Stimulated activated CD8-positive, alpha-beta memory T cell treated with anti-CD3 and anti-CD28 coated beads, Interleukin-2, amount 100 ng/mL, for 48 hours (primary cell): Measurements from ENCODE around the gene PTGIS.
A peak's percentile ranks its signal among the peaks of the same experiment; 100 is the strongest.

Experiments used
- DNase-seq, 2 donors: peaks; one replicate each; pipeline ENCODE4 v3.0.0-alpha.2; 2020; ENCODE audit warnings: low read depth in 2 of 2

The PTGIS gene

DNA sequence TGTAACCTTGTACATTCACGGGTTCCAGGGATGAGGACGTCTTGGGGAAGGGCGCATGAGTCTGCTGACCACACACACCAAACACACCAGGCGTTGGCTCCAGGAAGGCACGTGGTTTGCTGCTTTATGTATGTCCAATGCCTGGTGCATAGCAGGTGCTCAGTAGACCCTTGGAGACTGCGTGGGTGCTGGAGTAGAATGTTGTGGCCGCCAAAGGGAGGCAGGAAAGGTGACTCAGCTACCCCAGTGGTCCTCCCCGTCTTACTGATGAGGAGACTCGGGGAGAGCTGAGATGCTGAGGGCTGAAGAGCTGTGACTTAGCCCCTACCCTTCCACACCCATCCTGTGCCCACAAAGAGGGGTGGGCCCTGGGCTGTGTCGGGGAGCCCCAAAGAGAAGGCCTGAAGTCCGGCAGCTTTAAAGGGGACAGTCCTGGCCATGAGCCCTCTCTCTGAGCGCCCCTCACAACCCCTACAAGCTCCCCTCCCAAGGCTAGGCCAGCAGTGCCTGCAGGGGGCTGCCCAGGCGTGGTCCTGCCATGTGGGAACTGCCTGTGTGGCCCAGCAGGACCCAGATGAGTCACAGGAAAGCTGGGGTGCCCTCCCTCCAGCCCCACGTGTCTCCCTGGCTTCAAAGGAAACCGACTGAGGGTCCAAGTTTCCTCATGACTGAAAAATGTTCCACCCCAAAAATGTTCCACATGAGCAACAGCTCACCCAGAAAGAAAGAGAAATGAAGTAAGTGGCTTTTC is 28.0 kb upstream of the PTGIS start:
- DNase-seq = peak; percentile 65 to 83

DNA sequence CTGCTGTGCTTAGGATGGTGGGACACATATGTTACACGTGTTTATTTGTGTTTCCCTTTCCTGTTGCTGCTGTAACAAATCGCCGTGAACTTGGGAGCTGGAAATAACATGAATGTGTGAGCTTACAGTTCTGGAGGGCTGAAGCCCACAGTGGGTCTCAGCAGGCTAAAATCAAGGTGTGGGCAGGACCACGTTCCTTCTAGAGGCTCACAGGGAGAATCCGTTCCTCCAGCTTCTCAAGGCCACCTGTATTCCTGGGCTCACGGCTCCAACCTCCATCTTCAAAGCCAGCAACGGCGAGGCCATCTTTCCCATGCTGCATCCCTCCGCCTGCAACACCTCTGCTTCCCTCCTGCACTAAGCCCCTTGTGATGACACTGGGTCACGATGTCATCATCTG is 27.4 kb upstream of the PTGIS start:
- no peak for DNase-seq

DNA sequence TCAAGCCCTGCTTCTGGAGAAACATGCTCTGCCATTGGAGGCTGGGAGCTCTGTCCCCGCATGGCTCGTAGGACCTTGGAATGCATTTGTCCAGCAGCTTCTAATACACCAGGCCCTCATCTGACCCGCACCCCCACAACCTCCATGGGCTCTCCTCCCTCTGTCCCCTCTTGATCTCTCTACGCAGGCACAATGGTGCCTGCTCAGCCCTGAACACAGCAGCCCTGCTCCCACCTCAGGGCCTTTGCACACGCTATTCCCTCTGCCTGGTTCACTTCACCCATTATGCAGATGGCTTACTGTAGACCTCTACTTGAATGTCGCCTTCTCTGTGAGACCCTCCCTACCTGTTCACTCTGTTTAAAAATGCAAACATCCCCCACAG is 27.0 kb upstream of the PTGIS start:
- no peak for DNase-seq

DNA sequence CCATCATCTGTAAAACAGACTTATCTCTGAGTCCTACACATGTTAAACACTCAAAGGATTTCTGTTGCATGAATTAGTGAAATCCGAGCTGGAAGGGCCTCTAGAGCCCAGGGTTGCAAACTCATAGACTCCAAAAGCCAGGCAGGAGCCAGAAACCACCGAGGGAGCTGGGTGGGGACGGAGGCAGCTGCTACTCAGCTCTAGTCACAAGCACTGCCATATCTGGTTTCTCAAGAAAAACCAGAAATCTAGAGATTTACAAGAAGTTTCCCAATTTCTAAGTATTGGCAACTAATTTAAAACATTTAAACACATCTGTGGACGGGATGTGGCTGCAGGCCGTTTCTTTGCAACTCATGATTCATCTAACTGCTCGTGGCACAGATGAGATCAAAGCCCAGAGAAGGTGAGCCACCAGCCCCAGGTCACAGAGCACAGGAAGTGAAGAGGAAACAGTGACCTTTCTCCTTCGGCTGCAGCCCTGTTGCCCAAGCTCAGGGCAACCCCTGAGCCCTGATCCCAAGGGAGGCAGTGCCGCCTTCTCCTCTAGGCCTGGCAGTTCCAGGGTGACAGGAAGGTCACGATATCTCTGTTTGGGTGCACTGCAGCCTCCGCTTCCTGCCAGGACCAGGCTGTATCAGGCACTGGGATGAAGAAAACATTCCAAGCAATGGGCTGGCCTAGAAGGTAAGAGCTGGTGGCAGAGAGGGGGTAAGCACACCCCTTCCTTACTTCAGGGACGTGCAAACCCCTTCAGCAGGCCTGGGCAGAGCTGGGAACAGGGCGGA is 26.4 kb upstream of the PTGIS start:
- peak; percentile 49 to 73 for DNase-seq

DNA sequence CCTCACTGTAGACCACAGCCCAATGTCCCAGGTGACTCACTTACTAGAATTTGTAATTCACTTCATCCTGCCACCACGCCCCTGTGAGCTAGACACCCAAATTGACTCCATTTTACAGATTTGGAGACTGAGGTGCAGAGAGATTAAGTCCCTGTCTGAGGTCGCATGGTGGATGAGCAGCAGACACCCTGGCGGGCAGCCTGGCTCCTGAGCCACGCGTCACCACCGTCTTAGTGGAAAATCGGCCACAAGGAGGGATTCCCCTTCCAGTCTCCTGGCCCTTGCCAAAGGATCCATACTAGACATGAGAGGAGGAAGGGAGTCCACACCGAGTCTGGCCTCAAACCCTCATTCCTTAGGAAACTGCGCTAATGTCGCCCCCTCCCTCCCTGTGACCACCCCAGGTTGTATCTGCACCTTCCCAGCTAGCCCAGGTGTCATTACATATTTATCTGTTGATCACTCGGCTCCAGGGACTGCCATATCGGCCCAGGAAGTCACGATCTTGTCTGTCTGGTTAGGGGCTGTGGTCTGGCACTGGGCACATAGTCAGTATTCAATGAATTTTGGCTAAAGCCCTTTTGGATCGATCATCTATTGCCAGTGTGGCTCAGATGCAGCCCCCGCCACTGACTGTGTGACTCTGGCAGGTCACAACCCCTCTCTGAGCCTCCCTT is 25.7 kb upstream of the PTGIS start:
- DNase-seq = no peak

DNA sequence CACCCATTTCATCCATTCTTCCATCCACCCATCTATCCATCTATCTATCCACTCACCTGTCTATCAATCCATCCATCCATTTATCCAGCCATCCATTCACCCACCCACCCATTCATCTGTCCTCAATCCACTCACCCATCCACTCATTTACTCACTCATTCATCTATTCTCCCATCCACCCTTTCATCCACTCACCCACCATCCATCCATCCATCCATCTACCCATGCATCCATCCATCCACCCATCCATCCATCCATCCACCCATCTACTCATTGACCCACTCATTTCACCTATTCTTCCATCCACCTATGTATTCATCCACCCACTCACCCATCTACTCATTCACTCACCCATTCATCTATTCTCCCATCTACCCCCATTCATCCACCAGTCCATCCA is 24.2 kb upstream of the PTGIS start:
- no peak for DNase-seq

DNA sequence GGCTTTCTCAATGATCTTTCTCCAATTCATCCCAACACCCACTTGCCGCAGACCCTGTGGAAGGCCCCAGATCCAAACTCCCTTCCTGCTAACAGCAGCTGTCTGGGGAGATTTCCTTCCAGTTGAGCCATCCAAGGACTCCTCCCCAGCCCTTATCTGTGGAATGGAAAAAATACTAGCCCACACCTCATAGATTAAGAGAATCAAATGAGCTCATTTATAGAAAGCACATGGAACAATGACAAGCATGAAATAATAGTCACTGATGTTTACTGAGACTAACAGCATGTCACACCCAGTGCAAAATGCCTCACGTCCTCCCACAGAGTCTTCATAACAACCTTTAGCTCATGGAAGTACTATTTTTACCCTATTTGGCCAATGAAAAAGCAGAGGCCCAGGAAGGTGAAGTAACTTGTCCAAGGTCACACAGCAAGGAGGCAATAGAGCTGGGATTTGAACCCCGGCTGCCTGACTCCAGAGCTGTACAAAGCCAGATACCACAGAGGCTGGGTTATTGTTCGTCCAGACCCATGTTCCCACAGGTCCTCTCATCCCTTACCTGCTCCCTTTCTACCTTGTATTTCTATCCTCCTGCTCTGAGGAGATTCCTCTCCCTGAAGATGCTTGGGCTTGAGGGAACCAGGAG is 23.4 kb upstream of the PTGIS start:
- DNase-seq = no peak

DNA sequence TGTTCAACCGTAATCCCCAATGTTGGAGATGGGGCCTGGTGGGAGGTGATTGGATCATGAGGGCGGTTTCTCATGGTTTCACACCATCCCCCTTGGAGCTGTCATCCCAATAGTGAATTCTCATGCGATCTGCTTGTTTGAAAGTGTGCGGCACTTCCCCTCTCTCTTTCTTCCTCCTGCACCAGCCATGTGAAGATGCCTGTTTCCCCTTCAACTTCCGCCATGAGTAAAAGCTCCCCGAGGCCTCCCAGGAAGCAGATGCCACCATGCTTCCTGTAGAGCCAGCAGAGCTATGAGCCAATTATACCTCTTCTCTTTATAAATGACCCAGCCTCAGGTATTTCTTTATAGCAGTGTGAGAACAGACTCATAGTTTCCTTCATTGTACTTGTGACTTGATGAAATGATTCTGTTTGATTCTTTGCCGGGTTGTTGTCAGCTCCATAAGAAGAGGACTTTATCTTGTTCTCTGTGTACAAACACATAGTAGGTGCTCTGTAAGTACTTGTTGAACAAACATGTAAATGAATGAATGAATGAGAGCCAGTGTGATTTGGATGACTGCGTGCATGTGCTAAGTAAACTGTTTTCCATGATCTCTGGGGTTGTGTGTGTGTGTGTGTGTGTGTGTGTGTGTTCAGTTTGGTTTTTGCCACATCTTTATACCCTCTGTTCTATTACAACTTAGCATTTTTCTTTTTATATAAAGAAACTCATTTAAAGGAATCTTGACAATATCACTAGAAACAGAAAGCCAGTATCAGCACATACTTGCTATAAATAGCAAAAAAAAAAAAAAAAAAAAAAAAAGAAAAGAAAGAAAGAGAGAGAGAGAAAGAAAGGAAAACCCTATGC is 22.5 kb upstream of the PTGIS start:
- DNase-seq = no peak

DNA sequence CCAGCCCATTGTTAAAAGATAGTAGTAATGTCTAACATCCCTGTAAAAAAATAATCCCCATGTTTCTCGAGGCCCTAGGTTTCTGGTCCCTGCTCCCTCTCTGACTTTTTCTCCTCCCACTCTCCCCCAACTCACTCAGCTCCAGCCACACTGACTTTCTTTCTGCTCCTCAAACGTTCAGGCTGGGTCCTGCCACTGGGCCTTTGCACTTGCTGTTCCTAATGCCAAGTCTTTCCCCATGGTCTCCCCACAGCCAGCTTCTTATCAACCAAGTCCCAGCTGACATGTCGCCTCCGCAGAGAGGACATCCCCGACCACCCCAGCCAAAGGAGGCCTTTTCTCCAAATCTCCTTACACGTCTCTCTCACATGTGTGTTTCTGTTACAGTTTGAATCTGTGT is 21.8 kb upstream of the PTGIS start:
- no peak for DNase-seq

DNA sequence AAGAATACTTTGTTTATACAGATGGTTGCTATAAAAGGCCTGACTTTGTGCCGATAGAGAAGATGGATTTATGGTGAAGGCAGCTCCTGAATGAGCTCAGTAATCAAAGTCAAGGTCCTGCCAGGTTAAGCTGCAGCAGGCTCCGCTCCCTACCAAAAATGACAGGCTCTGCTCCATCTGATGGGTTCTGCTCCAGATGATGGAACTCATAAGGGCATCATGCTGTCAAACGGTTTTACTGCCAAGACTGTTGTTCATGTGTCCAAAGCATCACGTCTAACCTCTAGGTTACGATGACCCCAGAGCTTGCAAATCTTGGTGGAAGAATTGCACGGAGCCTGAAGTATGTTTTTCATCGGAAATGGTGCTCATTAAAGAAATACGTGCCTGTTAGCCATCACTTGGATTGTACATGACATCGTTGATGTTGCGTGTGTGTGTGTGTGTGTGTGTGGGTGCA is 19.2 kb upstream of the PTGIS start:
- DNase-seq = no peak

DNA sequence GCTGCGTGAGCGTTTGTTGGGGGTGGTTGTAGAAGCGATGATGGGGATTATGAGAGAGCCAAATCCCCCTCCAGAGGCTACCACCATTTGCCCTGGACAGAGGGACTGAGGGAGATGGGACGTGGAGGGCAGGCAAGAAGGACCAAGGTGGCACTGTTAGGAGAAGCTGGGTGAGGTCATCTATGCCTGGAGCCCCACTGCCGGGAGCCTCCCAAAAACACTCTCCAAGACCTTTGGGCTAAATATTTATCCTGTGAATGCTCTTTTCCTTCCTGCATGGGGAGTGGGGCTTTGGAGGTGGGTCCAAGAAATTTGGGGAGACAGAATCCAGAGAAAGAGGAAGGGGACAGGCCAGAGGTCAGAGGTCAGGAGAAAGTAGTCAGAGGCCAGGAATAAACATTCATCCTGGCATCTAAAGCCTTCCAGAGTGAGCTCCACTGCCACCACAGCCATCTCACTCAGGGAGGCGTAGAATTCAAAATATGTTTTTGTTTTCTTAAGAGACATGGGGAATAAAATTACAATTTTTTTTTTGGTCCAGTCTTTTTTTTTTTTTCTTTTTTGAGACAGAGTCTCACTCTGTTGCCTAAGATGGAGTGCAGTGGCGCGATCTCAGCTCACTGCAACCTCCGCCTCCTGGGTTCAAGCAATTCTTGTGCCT is 17.8 kb upstream of the PTGIS start:
- no peak for DNase-seq

DNA sequence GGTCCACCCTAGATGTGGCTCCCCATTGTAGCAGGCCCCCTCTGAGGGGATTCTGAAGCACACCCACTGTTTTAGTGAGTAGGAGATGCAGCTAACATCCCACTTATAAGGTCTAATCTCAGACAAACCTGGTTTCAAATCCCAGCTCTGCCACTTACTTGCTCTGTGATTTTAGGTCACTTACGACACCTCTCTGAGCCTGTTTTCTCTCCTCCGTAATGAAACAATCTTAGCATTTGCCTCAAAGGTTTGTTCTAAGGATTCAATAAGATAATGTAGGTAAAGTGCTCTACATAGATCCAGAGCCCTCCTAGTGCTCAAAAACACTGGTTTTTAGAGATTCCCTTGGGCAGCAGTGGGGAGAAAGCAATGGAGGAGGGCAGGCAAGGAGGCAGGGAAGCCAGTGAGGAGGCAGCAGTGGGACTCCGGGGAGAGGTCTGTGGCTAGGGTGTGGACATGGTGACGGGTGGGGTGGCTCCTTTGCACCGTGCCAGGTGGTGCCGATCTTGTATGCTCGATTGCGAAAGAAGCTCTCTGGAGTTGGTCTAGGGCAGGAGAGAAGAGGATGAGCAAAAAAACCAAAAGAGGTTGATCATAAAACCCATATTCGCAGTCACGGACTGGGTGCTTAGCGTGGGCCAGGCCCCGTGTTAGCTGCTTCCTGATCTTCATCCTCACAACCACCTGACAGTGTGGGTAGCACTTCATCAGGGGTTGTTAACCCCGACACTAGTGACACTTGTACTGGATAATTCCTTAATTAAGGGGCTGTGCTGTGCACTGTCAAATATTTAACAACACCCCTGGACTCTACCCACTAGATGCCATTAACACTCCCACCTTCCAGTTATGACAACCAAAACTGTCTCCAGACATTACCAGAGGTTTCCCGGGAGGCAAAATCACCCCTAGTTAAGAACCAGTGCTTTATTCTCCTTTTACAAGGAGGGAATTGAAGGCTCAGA is 16.8 kb upstream of the PTGIS start:
- DNase-seq = no peak

DNA sequence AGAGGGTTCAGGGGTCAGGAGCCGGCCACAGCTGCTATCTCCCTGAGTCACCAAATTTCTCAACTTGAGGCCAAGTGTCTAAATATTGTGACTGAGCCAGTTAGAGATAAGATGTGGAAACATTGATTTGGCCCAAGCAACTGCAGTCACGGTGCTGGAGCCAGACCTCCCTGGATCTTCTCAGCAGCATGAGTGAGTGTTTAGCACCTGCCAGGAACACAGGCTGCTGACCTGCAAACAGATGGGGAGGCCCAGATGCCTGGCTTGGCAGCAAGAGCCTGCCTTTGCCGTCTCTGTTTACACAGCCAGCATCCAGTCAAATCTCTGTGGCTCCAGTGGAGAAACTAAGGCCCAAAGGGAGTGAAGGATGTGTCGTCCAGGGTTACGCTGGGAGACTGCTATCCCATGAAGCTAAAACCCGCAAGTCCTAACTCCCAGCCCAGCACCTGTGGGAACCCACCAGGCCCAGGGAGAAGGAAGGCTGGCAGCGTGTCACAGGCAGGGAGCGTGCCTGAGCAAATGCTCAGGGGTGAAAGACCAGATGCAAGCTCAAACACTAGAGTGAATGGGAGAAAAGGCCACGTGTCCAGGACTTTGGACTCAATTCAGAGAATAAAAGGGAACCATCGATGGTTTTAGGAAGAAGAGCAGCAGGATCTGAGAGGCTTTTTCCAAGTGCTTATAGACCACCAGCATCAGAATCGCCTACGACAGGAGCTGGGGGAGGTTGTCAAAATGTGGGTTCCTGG is 15.9 kb upstream of the PTGIS start:
- no peak for DNase-seq

DNA sequence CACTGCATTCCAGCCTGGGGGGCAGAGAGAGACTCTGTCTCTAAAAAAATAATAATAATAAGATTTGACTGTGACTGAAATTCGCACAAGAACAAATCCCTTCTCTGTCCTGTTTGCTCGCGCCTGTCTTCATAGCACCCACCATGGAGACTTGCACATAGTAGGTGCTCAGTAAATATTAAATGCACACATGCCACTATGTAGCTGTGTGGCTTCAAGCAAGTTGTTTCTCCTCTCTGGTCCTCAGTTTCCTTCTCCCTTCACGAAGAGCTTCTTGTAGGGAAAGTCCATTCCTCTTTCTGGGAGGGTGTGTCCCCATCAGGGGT is 15.4 kb upstream of the PTGIS start:
- DNase-seq = no peak

DNA sequence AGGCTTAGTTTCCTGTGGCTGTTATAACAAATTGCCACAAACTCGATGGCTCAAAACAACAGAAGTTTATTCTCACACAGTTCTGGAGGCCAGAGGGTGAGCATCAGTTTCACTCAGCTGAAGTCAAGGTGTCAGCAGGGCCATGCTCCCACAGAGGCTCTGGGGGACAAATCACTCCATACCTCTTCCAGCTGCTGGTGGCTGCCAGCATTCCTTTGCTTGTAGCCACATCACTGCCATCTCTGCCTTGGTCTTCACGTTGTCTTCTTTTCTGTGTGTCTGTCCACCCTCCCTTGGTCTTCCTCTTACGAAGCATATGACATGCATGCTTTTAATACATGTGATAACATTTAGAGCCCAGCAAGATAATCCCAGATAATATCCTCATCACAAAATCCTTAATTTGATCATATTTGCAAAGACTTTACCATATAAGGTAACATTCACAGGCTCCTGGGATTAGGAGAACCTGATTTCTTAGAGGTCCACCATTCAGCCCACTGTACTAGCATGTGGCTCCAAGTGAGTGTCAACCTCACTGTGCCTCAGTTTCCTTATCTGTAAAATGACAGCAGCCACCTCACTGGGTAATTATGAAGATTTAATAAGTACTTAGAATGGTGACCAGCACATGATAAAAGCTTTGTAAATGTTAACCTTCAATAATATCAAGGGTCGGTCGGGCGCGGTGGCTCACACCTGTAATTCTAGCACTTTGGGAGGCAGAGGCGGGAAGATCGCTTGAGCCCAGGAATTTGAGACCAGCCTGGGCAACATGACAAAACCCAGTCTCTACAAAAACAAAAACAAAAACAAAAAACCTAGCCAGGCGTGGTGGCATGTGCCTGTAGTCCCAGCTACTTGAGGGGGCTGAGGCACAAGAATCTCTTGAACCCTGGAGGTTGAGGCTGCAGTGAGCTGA is 14.7 kb upstream of the PTGIS start:
- DNase-seq = no peak

DNA sequence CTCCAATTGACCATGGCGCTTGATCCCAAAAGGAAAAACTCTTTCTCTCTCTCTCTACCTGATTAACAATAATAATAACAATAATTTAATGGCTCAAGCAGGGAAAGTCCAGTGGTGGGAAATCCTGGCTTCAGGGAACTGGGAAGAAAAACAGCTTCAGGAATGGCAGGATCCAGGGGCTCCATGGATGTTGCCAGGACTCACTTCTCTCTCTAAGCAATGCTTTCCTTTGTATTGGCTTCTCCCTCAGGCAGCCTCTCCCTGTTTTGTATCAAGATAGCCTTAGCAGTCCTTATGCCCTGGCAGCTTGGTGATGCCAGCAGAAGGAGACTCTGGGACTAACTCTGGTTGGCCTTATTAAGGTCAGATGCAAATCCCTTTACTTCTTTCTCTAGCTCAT is 13.5 kb upstream of the PTGIS start:
- DNase-seq = no peak

DNA sequence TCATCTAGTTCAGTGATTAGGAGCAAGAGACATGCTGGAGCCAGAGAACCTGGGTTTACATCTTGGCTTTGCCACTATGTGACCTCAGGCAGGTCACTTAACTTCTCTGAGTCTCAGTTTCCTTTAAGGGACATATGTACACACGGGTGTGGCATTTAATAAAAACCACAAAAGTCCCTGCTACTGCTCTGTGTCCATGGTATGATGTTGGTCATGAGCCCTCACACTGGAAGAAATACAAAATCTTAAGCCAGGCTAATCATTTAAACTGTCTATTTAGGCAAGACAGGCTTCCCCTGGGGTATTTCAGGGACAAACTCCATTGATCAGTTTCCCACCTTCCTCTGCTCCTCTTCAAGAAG is 12.9 kb upstream of the PTGIS start:
- no peak for DNase-seq
